Type B pancreatic cell (in vitro differentiated cells): ENCODE measurements around the gene DNAJB13. TPM values are rescaled to one million over a fixed set of nuclear protein-coding genes. Genes with fewer than 3 reads are reported as not detected.

Experiments
- DNase-seq: peaks from one replicate; pipeline ENCODE4 v3.0.0; 2021; ENCODE audit warnings: mixed read lengths; ENCODE audit not compliant: unreplicated experiment; ENCODE audit errors: extremely low spot score
- H3K27ac Mint-ChIP-seq: 2 replicates; pipeline ENCODE4 v1.8.0; 2021; ENCODE audit warnings: mild to moderate bottlenecking, mixed read lengths
- H3K27me3 Mint-ChIP-seq: 2 replicates; pipeline ENCODE4 v1.8.0; 2021; ENCODE audit warnings: mixed read lengths
- H3K36me3 Mint-ChIP-seq: 2 replicates; pipeline ENCODE4 v1.8.0; 2021; ENCODE audit warnings: mixed read lengths
- H3K4me1 Mint-ChIP-seq: one replicate; pipeline ENCODE4 v1.8.0; 2021; ENCODE audit warnings: mixed read lengths; ENCODE audit not compliant: unreplicated experiment
- H3K4me3 Mint-ChIP-seq: 2 replicates; pipeline ENCODE4 v1.8.0; 2021; ENCODE audit warnings: mild to moderate bottlenecking, mixed read lengths
- H3K9me3 Mint-ChIP-seq: 2 replicates; pipeline ENCODE4 v1.8.0; 2021; ENCODE audit warnings: mixed read lengths
- total RNA-seq: library from RNA; stranded (reverse); gene quantifications from 2 replicates; pipeline ENCODE4 v1.2.1, GENCODE V29; 2021; ENCODE audit warnings: low replicate concordance
- TF ChIP-seq, protein P1 (sequence below): fragments of 200-600 bp; sonication (generic); conservative IDR thresholded peaks from 2 replicates; pipeline ENCODE4 v1.5.0; 2021; ENCODE audit warnings: antibody characterized with exemption, mild to moderate bottlenecking

DNAJB13 gene
- total RNA-seq, 1 donor from 2014 or later: 2.8 TPM

DNA sequence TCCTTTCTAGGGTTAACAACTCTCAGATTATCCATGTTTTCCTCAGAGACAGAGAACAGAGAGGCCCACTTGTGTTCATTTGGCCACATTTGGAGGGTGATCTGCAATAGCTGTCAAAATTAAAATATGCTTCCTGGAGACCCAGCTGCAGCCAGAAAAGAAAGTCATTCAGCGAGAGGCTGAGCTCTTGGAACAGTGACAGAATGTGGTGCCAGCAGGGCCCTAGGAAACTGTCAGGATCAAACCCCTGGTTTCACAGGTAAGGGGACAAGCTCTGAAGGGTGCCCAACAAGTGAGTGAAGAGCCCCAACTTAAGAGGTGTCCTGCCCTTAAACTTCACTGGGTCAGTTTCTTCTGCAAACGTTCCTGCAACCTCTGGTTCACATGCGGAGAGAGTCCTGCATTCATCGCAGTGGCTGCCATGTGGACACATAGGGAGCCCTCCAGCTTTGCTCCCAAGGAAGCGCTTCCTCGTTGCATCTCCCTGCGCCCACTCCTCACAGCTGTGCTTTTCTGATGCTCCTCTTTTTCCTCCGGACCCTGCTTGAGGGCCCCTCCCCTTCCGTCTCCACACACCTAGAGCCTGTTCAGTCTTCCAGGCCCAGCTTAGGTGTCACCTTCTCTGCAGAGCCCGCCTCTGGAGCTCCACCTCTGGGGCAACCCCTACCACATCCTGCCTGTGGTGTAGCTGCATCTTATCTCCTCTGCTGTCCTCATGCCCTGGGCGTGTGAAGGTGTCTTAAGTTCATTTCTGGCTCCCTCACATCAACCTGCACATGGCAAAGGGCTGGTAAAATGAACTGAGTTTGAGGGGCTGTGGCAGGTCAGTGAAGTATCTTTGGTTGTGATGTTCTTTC lies 54.2 kb downstream of the DNAJB13 start:
- no peaks in the 10 kb centered on the region for H3K9me3 Mint-ChIP-seq
- H3K4me1 Mint-ChIP-seq: peaks cover 10% of the 10 kb centered on the region
- DNase-seq: no peak
- no peak overlapping the region for H3K4me3 Mint-ChIP-seq
- peaks cover 7% of the 10 kb centered on the region for H3K36me3 Mint-ChIP-seq
- TF ChIP-seq, protein P1, sequence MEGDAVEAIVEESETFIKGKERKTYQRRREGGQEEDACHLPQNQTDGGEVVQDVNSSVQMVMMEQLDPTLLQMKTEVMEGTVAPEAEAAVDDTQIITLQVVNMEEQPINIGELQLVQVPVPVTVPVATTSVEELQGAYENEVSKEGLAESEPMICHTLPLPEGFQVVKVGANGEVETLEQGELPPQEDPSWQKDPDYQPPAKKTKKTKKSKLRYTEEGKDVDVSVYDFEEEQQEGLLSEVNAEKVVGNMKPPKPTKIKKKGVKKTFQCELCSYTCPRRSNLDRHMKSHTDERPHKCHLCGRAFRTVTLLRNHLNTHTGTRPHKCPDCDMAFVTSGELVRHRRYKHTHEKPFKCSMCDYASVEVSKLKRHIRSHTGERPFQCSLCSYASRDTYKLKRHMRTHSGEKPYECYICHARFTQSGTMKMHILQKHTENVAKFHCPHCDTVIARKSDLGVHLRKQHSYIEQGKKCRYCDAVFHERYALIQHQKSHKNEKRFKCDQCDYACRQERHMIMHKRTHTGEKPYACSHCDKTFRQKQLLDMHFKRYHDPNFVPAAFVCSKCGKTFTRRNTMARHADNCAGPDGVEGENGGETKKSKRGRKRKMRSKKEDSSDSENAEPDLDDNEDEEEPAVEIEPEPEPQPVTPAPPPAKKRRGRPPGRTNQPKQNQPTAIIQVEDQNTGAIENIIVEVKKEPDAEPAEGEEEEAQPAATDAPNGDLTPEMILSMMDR: no peak
- no peaks in the 10 kb centered on the region for H3K27me3 Mint-ChIP-seq
- no peak overlapping the region for H3K27ac Mint-ChIP-seq

DNA sequence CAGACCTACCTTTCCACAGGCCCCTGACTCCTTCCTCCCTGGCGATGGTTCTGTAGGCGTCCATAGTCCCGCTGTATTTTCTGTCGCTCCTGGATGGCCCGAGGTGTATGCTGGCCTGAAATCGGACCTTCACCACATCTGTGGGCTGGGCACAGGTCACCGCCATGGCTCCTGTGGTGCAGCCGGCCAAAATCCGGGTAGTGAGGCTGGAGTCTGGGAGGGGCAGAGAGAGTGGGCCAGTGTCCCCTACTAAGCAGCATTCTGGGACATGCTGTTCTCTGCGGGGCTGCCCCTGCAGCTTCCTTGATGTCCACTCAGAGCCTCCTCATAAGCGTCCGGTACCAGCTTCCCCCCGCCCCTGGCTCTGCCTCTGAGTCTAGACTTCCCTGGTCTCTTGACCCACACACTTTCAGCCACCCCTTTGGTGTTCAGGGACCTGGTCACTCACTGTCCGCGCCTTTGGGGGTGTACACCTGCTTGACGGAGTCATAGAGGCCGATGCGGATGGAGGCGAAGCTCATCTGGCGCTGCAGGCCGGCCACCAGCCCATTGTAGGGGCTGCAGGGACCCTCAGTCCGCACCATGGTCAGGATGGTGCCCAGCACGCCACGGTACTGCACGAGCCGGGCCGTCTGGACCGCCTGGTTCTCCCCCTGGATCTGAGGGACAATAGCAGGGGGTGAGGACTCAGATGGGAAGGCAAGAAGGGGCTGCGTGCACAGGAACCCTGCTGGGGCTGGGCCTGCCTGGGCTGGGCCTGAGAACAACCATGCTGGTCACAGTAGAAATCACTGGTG lies 55.1 kb downstream of the DNAJB13 start:
- Mint-ChIP-seq H3K27me3 (no peaks in the 10 kb centered on the region), H3K4me3 (no peak overlapping the region), H3K4me1 (peaks cover 16% of the 10 kb centered on the region), H3K27ac (no peak overlapping the region), H3K36me3 (peaks cover 12% of the 10 kb centered on the region), H3K9me3 (no peaks in the 10 kb centered on the region)
- TF ChIP-seq, protein P1: no peak
- no peak for DNase-seq

DNA sequence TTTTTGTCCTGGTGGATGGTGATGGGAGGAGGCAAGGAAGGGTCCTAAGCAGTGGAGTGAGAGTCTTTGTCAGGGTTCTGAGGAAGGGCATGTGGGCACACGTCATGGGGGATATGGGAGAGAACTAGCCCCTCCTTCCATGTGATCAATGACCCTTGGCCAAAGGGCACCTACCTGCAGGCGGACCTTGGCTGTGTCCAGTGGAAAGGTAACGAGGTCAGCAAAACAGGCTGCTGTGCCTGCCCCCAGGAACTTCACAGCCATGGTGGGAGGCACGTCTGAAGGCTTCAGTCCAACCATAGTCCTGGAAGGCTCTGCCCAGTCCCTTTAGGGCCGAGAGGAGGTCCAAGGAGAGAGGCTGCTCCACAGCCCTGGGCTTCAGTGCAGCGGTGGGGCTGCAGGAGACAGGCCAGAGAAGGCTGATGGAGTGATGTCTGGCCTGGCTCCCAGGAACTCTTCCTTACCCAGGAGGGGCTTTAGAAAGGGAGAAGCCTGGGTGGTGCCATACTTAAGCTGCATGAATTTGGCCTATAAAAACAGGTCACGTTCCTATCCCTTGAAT lies 56.0 kb downstream of the DNAJB13 start:
- peaks cover 12% of the 10 kb centered on the region for H3K36me3 Mint-ChIP-seq
- DNase-seq: no peak
- H3K27ac Mint-ChIP-seq: no peak overlapping the region
- H3K9me3 Mint-ChIP-seq: no peaks in the 10 kb centered on the region
- TF ChIP-seq, protein P1: no peak
- no peak overlapping the region for H3K4me3 Mint-ChIP-seq
- H3K4me1 Mint-ChIP-seq: peaks cover 25% of the 10 kb centered on the region
- no peaks in the 10 kb centered on the region for H3K27me3 Mint-ChIP-seq

DNA sequence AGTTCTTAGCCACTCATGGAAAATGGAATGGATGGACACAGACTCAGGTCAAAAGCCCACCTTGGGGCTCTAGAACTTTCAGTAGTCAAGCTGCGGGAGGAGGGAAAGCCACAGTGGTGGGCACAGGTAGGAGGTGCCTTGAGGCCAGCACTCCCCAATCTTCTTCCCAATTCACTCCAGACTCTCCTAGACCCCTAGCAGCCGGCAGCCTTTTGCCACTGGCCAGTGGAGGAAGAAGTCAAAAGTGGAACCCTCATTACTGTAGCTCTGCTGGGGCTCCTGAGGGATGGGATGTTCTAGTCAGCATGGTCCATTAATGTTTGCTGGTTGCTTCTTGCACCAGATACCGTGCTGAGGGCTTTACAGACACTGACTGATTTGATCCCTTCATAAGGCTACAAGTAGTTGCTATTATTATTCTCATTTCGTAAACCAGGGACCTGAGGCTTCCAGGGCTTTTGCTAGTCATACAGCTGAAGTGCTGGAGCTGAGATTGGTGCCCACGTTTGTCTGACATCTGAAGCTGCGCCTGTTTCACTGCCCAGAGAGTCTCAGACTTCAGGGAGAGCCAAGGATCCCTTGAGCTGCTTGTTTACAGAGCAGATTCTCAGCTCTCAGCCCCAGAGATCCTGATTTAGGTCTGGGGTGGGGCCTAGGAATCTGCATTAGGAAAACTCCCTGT lies 57.0 kb downstream of the DNAJB13 start:
- Mint-ChIP-seq H3K27ac (no peak overlapping the region), H3K36me3 (peaks cover 8% of the 10 kb centered on the region), H3K4me1 (peaks cover 25% of the 10 kb centered on the region), H3K9me3 (no peaks in the 10 kb centered on the region), H3K4me3 (no peak overlapping the region), H3K27me3 (no peaks in the 10 kb centered on the region)
- TF ChIP-seq, protein P1: no peak
- DNase-seq: no peak
